Measurements from ENCODE around the gene TMEM45A. TPM values are rescaled to one million over a fixed set of nuclear protein-coding genes. Genes with fewer than 3 reads are reported as not detected.

Gene TMEM45A
- total RNA-seq, 1 experiment from 2014 or later: 10.1 TPM

DNA sequence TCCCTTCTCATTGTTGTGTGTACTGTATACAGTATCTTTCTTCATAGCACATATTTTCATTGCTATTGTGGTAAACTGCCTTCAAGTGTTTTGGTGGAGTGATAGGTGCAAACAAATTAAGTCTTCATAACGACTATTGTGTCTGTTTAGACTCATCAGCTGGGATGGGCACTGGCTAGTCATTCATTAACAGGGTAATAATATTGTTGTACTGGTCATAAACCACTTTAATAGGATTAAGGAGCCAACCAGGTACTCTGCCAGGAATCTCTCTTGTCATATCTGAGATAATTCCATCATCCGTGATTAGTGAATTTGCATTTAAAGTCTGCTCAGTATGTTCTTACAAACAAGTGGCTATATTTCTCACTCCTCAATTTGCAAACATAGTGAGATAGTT, 10.2 kb upstream of the TMEM45A start:
- no peak overlapping the region for H2BK120ac ChIP-seq (ENCODE audit: low read depth, low read length, poor library complexity, severe bottlenecking)
- no peaks in the 10 kb centered on the region for H3K4me1 ChIP-seq (ENCODE audit: insufficient read depth, low read length)
- no peak overlapping the region for H2BK12ac ChIP-seq (ENCODE audit: insufficient read length, low read depth, low read length)
- H3K9ac ChIP-seq (ENCODE audit: extremely low read depth, insufficient read length, low read length): no peak overlapping the region
- H3K27me3 Mint-ChIP-seq (ENCODE audit: low read depth): no peaks in the 10 kb centered on the region; the same call in 1 of the 2 replicates
- no peaks in the 10 kb centered on the region for H3K79me2 ChIP-seq (ENCODE audit: insufficient read depth, low read length)
- H4K20me1 ChIP-seq (ENCODE audit: control insufficient read depth, insufficient read depth, insufficient read length): no peaks in the 10 kb centered on the region
- H3K23me2 ChIP-seq (ENCODE audit: insufficient read length, low read depth, low read length, poor library complexity, severe bottlenecking): no peaks in the 10 kb centered on the region
- no peak overlapping the region for H3K4ac ChIP-seq (ENCODE audit: low read depth, low read length)
- H3K18ac ChIP-seq (ENCODE audit: insufficient read length, low read depth, low read length): no peak overlapping the region
- H2AFZ ChIP-seq (ENCODE audit: low read length): no peak overlapping the region
- no peak overlapping the region for H3K56ac ChIP-seq (ENCODE audit: insufficient read length, low read depth, low read length)
- H3T11ph ChIP-seq (ENCODE audit: low read length): no peak overlapping the region
- no peak overlapping the region for H2BK20ac ChIP-seq (ENCODE audit: low read depth, low read length, poor library complexity, severe bottlenecking)
- H3K4me2 ChIP-seq (ENCODE audit: insufficient read depth, insufficient read length, low read length): no peak overlapping the region
- H3K27ac Mint-ChIP-seq: no peak overlapping the region
- no peak overlapping the region for H3K4me3 Mint-ChIP-seq
- TF ChIP-seq, protein P1, sequence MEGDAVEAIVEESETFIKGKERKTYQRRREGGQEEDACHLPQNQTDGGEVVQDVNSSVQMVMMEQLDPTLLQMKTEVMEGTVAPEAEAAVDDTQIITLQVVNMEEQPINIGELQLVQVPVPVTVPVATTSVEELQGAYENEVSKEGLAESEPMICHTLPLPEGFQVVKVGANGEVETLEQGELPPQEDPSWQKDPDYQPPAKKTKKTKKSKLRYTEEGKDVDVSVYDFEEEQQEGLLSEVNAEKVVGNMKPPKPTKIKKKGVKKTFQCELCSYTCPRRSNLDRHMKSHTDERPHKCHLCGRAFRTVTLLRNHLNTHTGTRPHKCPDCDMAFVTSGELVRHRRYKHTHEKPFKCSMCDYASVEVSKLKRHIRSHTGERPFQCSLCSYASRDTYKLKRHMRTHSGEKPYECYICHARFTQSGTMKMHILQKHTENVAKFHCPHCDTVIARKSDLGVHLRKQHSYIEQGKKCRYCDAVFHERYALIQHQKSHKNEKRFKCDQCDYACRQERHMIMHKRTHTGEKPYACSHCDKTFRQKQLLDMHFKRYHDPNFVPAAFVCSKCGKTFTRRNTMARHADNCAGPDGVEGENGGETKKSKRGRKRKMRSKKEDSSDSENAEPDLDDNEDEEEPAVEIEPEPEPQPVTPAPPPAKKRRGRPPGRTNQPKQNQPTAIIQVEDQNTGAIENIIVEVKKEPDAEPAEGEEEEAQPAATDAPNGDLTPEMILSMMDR (conservative IDR thresholded peaks at IDR 0.05): no peak
- H2BK15ac ChIP-seq (ENCODE audit: low read depth, low read length): no peak overlapping the region
- no peaks in the 10 kb centered on the region for H3K79me1 ChIP-seq (ENCODE audit: insufficient read depth, low read depth, low read length, poor library complexity, severe bottlenecking)
- no peak overlapping the region for H2AK5ac ChIP-seq (ENCODE audit: insufficient read length, low read length)
- WGBS (ENCODE audit: extremely low coverage, insufficient read length, low lambda C conversion rate): no CpG with 5 or more reads among the region's 2 CpGs
- H3K36me3 Mint-ChIP-seq (ENCODE audit: insufficient read depth in 1 of 3, low read depth in 3 of 3): peaks cover 0 to 4% (median 3%) of the 10 kb centered on the region in 3 experiments; a peak in 3 of 7 replicates
- H3K27me3 ChIP-seq (ENCODE audit: insufficient read depth, low read length): no peaks in the 10 kb centered on the region
- peaks cover 14% of the 10 kb centered on the region in 2 experiments for H3K9me3 Mint-ChIP-seq
- no peaks in the 10 kb centered on the region for H3K9me3 ChIP-seq (ENCODE audit: control insufficient read depth, low read depth, low read length)
- DNase-seq: no peak
- H2BK5ac ChIP-seq (ENCODE audit: insufficient read length, low read length): no peak overlapping the region
- no peak overlapping the region for H4K5ac ChIP-seq (ENCODE audit: insufficient read length, low read depth, low read length)
- H4K91ac ChIP-seq (ENCODE audit: insufficient read length, low read depth, low read length): no peak overlapping the region
- H3K23ac ChIP-seq (ENCODE audit: insufficient read length, low read depth, low read length): no peak overlapping the region
- peaks cover 13 to 19% of the 10 kb centered on the region in 2 experiments for H3K4me1 Mint-ChIP-seq
- no peak overlapping the region for H3K14ac ChIP-seq (ENCODE audit: insufficient read depth, low read length)
- no peak overlapping the region for H3K27ac ChIP-seq (ENCODE audit: insufficient read length, low read depth, low read length)
- H4K8ac ChIP-seq (replicated peaks; ENCODE audit: insufficient read length, low read depth, low read length): no peak overlapping the region
